SU-DHL-6 (cell line): ENCODE results near the gene CLEC16A.
"Not testable (repeated sequence)": the region's sequence is repeated elsewhere in the genome, so short reads cannot be mapped to it uniquely, and the experiment has no call there.

ENCODE experiments used
- H2AFZ ChIP-seq: fragments of 200-600 bp; sonication (generic); 2 replicates; pipeline ENCODE4 v1.6.1; 2014; ENCODE audit warnings: low read depth, mild to moderate bottlenecking, moderate library complexity, mixed read lengths, antibody characterized with exemption, low read length; ENCODE audit not compliant: severe bottlenecking
- H3F3A ChIP-seq: fragments of 200-600 bp; shearing (Covaris generic); 2 replicates; pipeline ENCODE4 v1.6.0; 2016; ENCODE audit warnings: antibody characterized with exemption, mild to moderate bottlenecking; ENCODE audit not compliant: insufficient read depth
- H3K27ac ChIP-seq: fragments of 200-600 bp; sonication (generic); 2 replicates; pipeline ENCODE4 v1.5.1; 2016; ENCODE audit warnings: low read depth, mild to moderate bottlenecking, low read length, moderate library complexity, mixed read lengths
- H3K27me3 ChIP-seq: fragments of 200-600 bp; sonication (generic), shearing (Covaris generic); 2 replicates; pipeline ENCODE4 v1.6.0; 2014; ENCODE audit warnings: mild to moderate bottlenecking, low read length
- H3K36me3 ChIP-seq: fragments of 200-600 bp; sonication (generic); 2 replicates; pipeline ENCODE4 v1.6.1; 2014; ENCODE audit warnings: mild to moderate bottlenecking, low read length, mixed read lengths
- H3K4me2 ChIP-seq: fragments of 300-600, 200-600 bp; shearing (Covaris generic), sonication (generic); 2 replicates; pipeline ENCODE4 v1.6.0; 2014; ENCODE audit warnings: low read length, low read depth, mild to moderate bottlenecking; ENCODE audit not compliant: poor library complexity, severe bottlenecking
- H3K4me3 ChIP-seq: fragments of 200-600 bp; sonication (generic); 2 replicates; pipeline ENCODE4 v1.5.1; 2014; ENCODE audit warnings: antibody characterized with exemption, low read length, mild to moderate bottlenecking, mixed read lengths; ENCODE audit not compliant: insufficient read depth, poor library complexity, severe bottlenecking
- H3K79me2 ChIP-seq: fragments of 200-600 bp; sonication (generic); 2 replicates; pipeline ENCODE4 v1.6.1; 2014; ENCODE audit warnings: mild to moderate bottlenecking, low read length, moderate library complexity; ENCODE audit not compliant: insufficient read depth
- H3K9ac ChIP-seq: fragments of 200-600 bp; sonication (generic); 2 replicates; pipeline ENCODE4 v1.7.0; 2014; ENCODE audit warnings: mild to moderate bottlenecking, low read length
- H3K9me2 ChIP-seq: fragments of 200-600 bp; sonication (generic); replicated peaks from 2 replicates; pipeline ENCODE4 v1.6.1; 2014; ENCODE audit warnings: low read length; ENCODE audit not compliant: insufficient read depth
- H3K9me3 ChIP-seq: fragments of 200-600 bp; sonication (generic); 2 replicates; pipeline ENCODE4 v1.6.1; 2014; ENCODE audit warnings: low read length, mixed read lengths; ENCODE audit not compliant: insufficient read depth
- H4K20me1 ChIP-seq: fragments of 200-600 bp; sonication (generic); 2 replicates; pipeline ENCODE4 v1.6.1; 2014; ENCODE audit warnings: low read depth, mild to moderate bottlenecking, antibody characterized with exemption, low read length, moderate library complexity, mixed read lengths
- EZH2phosphoT487 ChIP-seq: fragments of 200-600 bp; sonication (generic), shearing (Covaris generic); conservative IDR thresholded peaks from 2 replicates; pipeline ENCODE4 v1.6.1; 2018; ENCODE audit warnings: mild to moderate bottlenecking, antibody characterized with exemption, low read length, moderate library complexity, mixed read lengths
- TF ChIP-seq, protein P1 (sequence below): fragments of 200-600 bp; sonication (generic); IDR thresholded peaks from one replicate; pipeline ENCODE4 v1.5.1; 2017; ENCODE audit warnings: antibody characterized with exemption, mild to moderate bottlenecking, low read length, moderate library complexity; ENCODE audit not compliant: insufficient read depth, poor library complexity, severe bottlenecking

Gene CLEC16A

DNA sequence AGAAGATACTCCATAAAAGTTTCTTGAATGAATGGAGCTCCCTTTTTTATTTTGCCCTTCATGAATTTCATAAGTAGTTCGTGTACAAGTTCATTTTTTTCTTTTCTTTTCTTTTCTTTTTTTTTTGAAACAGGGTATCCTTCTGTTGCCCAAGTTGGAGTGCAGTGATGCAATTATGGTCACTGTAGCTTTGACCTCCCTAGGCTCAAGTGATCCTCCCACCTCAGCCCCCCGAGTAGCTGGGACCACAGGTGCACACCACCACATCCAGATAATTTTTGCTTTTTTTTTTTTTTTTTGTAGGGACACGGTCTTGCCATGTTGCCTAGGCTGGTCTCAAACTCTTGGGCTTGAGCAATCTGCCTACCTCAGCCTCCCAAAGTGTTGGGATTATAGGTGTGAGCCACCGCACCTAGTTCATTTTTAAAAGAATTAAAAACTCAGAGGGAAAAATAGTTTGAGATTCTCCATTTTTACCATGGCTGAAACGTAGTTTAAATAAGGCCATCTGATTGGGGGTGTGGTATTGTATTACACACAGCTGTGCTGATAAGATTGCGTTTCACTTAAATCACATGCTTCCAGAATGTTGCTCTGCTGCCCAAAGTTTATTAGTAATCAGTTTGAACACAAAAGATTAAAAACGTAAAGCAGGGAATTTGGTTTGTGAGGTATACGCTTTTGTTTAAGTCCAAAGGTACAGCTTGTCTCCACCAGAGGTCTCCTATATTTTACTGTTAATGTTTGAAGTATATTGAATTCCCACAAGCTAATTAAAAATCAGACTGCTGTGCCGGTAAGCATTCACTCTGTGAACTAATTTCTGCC lies 157.5 kb downstream of the CLEC16A start:
- Histone ChIP-seq H3K36me3 (no peaks in the 10 kb centered on the region), H3K79me2 (no peaks in the 10 kb centered on the region), H3K4me3 (no peak overlapping the region), H3K9me2 (no peaks in the 10 kb centered on the region), H4K20me1 (no peaks in the 10 kb centered on the region), H3K9ac (no peak overlapping the region), H3K27me3 (no peaks in the 10 kb centered on the region), H3K9me3 (no peaks in the 10 kb centered on the region), H3K4me2 (no peak overlapping the region), H2AFZ (no peak overlapping the region), H3K27ac (no peak overlapping the region), H3F3A (no peaks in the 10 kb centered on the region)
- TF ChIP-seq EZH2phosphoT487 = no peak
- TF ChIP-seq, protein P1, sequence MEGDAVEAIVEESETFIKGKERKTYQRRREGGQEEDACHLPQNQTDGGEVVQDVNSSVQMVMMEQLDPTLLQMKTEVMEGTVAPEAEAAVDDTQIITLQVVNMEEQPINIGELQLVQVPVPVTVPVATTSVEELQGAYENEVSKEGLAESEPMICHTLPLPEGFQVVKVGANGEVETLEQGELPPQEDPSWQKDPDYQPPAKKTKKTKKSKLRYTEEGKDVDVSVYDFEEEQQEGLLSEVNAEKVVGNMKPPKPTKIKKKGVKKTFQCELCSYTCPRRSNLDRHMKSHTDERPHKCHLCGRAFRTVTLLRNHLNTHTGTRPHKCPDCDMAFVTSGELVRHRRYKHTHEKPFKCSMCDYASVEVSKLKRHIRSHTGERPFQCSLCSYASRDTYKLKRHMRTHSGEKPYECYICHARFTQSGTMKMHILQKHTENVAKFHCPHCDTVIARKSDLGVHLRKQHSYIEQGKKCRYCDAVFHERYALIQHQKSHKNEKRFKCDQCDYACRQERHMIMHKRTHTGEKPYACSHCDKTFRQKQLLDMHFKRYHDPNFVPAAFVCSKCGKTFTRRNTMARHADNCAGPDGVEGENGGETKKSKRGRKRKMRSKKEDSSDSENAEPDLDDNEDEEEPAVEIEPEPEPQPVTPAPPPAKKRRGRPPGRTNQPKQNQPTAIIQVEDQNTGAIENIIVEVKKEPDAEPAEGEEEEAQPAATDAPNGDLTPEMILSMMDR = no peak

DNA sequence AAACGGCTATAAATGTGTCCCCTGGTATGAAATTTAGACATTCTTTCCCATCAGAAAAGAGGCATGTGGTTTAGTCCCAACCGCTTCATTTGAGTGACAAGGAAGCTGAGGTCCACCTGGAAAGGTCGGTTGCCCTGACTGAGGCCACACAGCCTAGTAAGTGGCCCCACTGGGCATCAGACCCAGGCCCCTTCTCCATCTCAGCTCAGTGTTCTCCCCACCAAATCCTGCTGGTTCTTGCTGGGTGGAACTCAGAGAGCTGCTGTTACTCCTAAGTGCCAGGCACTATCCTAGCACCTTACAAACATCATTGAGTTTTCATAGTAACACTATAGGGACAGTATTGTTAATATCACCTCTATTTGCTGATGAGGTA lies 158.1 kb downstream of the CLEC16A start:
- Histone ChIP-seq H2AFZ (no peak overlapping the region), H3K4me2 (no peak overlapping the region), H3F3A (no peaks in the 10 kb centered on the region), H3K79me2 (no peaks in the 10 kb centered on the region), H3K36me3 (no peaks in the 10 kb centered on the region), H3K9me3 (no peaks in the 10 kb centered on the region), H3K27me3 (no peaks in the 10 kb centered on the region), H3K9ac (no peak overlapping the region), H3K4me3 (no peak overlapping the region), H3K9me2 (no peaks in the 10 kb centered on the region), H3K27ac (no peak overlapping the region), H4K20me1 (no peaks in the 10 kb centered on the region)
- TF ChIP-seq, protein P1 = no peak
- TF ChIP-seq EZH2phosphoT487 = no peak

- H3K4me3 ChIP-seq, H3K27me3 ChIP-seq, H3K27ac ChIP-seq, H3F3A ChIP-seq, H3K9ac ChIP-seq, H3K4me2 ChIP-seq, H3K36me3 ChIP-seq, H3K9me2 ChIP-seq, H3K79me2 ChIP-seq, H4K20me1 ChIP-seq, H2AFZ ChIP-seq, H3K9me3 ChIP-seq: not testable (repeated sequence)
These were observed 158.9 kb downstream of the CLEC16A start for GRCh38 chr16:11103301-11103700.

GRCh38 chr16:11104168-11105037 lies 160.0 kb downstream of the CLEC16A start:
- Histone ChIP-seq H3K9ac (no peak overlapping the region), H3K27ac (no peak overlapping the region), H3K36me3 (no peaks in the 10 kb centered on the region), H2AFZ (no peak overlapping the region), H3K4me2 (no peak overlapping the region), H3K9me3 (no peaks in the 10 kb centered on the region), H3K4me3 (no peak overlapping the region), H4K20me1 (no peaks in the 10 kb centered on the region), H3K79me2 (no peaks in the 10 kb centered on the region), H3K27me3 (no peaks in the 10 kb centered on the region), H3K9me2 (no peaks in the 10 kb centered on the region), H3F3A (no peaks in the 10 kb centered on the region)
- no peak for TF ChIP-seq EZH2phosphoT487
- TF ChIP-seq, protein P1 = no peak
